SK-N-SH (cell line): ENCODE measurements around the gene VPS33B.

Experiments
- CHD2 ChIP-seq: fragments of 150-350 bp; IDR thresholded peaks from 2 replicates; pipeline ENCODE4 v1.6.1; 2018; ENCODE audit warnings: low read length; ENCODE audit not compliant: partially characterized antibody
- EP300 ChIP-seq, 2 experiments: IDR thresholded peaks; 2 replicates each; pipeline versions ENCODE4 v1.4.0 to v1.6.1; 2012; ENCODE audit warnings: borderline replicate concordance in 1 of 2, low read depth in 1 of 2, low read length in 1 of 2
- FOSL2 ChIP-seq: IDR thresholded peaks from 2 replicates; pipeline ENCODE4 v1.4.0; 2012; ENCODE audit warnings: low read depth, mild to moderate bottlenecking, moderate library complexity, borderline replicate concordance
- GABPA ChIP-seq: IDR thresholded peaks from 2 replicates; pipeline ENCODE4 v1.4.0; 2012; ENCODE audit warnings: low read depth, mild to moderate bottlenecking
- JUND ChIP-seq: IDR thresholded peaks from 2 replicates; pipeline ENCODE4 v1.4.0; 2012
- POLR2AphosphoS5 ChIP-seq: IDR thresholded peaks from 2 replicates; pipeline ENCODE4 v1.6.1; 2012; ENCODE audit warnings: low read depth, low read length
- ZBTB33 ChIP-seq: IDR thresholded peaks from 2 replicates; pipeline ENCODE4 v1.4.0; 2012; ENCODE audit warnings: low read depth, borderline replicate concordance
- TF ChIP-seq, protein P1 (sequence below): fragments of 200-600 bp; sonication (generic); IDR thresholded peaks from 2 replicates; pipeline ENCODE4 v1.6.1; 2017; ENCODE audit warnings: antibody characterized with exemption, mild to moderate bottlenecking, moderate library complexity

DNA sequence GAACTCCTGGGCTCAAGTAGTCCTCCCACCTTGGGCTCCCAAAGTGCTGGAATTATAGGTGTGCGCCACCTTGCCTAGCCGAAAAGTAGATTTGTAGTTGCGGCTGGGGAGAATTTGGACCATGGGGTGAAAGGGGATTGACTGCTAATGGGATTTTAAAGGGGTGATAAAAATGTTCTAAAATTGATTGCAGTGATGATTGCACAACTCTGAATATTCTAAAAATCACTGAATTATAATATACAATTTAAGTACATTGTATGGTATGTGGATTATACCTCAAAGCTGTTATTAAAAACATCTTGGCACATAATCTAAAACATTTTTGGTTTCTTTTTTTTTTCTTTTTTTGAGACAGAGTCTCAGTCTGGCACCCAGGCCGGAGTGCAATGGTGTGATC, 31.9 kb downstream of the VPS33B start:
- TF ChIP-seq, protein P1, sequence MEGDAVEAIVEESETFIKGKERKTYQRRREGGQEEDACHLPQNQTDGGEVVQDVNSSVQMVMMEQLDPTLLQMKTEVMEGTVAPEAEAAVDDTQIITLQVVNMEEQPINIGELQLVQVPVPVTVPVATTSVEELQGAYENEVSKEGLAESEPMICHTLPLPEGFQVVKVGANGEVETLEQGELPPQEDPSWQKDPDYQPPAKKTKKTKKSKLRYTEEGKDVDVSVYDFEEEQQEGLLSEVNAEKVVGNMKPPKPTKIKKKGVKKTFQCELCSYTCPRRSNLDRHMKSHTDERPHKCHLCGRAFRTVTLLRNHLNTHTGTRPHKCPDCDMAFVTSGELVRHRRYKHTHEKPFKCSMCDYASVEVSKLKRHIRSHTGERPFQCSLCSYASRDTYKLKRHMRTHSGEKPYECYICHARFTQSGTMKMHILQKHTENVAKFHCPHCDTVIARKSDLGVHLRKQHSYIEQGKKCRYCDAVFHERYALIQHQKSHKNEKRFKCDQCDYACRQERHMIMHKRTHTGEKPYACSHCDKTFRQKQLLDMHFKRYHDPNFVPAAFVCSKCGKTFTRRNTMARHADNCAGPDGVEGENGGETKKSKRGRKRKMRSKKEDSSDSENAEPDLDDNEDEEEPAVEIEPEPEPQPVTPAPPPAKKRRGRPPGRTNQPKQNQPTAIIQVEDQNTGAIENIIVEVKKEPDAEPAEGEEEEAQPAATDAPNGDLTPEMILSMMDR, result no peak
- no peak for TF ChIP-seq POLR2AphosphoS5
- no peak for TF ChIP-seq ZBTB33
- no peak for TF ChIP-seq GABPA
- TF ChIP-seq FOSL2, result no peak
- no peak for TF ChIP-seq EP300 (IDR thresholded peaks at IDR 0.05; ENCODE audit: borderline replicate concordance in 1 of 2, low read depth in 1 of 2, low read length in 1 of 2)
- no peak for TF ChIP-seq JUND
- TF ChIP-seq CHD2, result no peak
